Gastrocnemius medialis (tissue), 4 donors: ENCODE data around the gene CKB.

Experiments
- POLR2A ChIP-seq, 2 donors: fragments of 450-650 bp; IDR thresholded peaks; one replicate each; pipeline ENCODE4 v1.6.1; 2017; ENCODE audit warnings: antibody characterized with exemption in 2 of 2, mild to moderate bottlenecking in 2 of 2, moderate library complexity in 2 of 2
- TF ChIP-seq, protein P1 (sequence below), 5 experiments: fragments of 450-650 bp in 3 of 5; fragments of 200-600 bp in 2 of 5; sonication (generic) in 2 of 5; IDR thresholded peaks in 4 of 5; conservative IDR thresholded peaks in 1 of 5; 1 replicate in 4 of 5; 2 replicates in 1 of 5; pipeline ENCODE4 v1.5.1; 2016 to 2019; ENCODE audit warnings: antibody characterized with exemption in 5 of 5, mild to moderate bottlenecking in 3 of 5, moderate library complexity in 3 of 5

DNA sequence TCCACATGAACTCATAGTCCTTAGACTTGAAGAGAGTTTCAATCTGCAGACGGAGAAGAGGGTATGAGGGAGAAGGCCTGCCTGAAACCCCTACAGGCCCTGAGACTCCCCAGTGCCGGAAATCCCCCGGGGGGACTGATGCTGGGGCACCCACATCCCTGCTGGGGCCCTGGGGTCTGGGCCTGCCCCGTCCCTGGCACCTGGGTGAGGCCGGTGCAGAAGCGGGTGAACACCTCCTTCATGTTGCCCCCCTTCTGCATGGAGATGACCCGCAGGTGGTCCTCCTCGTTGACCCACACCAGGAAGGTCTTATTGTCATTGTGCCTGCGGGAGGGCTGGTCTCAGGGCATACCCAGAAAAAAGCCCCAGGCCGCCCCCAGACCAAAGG, 2.4 kb downstream of the CKB start:
- TF ChIP-seq, protein P1, sequence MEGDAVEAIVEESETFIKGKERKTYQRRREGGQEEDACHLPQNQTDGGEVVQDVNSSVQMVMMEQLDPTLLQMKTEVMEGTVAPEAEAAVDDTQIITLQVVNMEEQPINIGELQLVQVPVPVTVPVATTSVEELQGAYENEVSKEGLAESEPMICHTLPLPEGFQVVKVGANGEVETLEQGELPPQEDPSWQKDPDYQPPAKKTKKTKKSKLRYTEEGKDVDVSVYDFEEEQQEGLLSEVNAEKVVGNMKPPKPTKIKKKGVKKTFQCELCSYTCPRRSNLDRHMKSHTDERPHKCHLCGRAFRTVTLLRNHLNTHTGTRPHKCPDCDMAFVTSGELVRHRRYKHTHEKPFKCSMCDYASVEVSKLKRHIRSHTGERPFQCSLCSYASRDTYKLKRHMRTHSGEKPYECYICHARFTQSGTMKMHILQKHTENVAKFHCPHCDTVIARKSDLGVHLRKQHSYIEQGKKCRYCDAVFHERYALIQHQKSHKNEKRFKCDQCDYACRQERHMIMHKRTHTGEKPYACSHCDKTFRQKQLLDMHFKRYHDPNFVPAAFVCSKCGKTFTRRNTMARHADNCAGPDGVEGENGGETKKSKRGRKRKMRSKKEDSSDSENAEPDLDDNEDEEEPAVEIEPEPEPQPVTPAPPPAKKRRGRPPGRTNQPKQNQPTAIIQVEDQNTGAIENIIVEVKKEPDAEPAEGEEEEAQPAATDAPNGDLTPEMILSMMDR (IDR thresholded peaks at IDR 0.05 in 4 of 5, conservative IDR thresholded peaks at IDR 0.05 in 1 of 5): no peak
- no peak for TF ChIP-seq POLR2A (IDR thresholded peaks at IDR 0.05)
